ENCODE data around the gene ATAD5.

The ATAD5 gene

GRCh38 chr17:30942308-30943079 lies 110.7 kb downstream of the ATAD5 start:
- DNase-seq (ENCODE audit: low spot score): no peak

Small RNA genes within 50 kb of the gene (small RNA-seq; reads per million reads assigned to genes)
- gene RNU6-298P: 0 to 0.04 reads per million in 2 experiments

Measured in SK-N-DZ (cell line).